Gastrocnemius medialis (tissue), 4 donors: ENCODE results near the gene PDE6G. TPM values are rescaled to one million over a fixed set of nuclear protein-coding genes. Genes with fewer than 3 reads are reported as not detected.

Source experiments
- ATAC-seq, 2 donors: fragments of 150-250 bp; one replicate each; pipeline ENCODE4 v1.9.1; 2016
- DNase-seq, 2 donors: peaks; one replicate each; pipeline ENCODE4 v3.0.0-alpha.2; 2019
- H3K27ac ChIP-seq, 4 donors: fragments of 200-600 bp; sonication (generic); 1 replicate in 1 of 4; 2 replicates in 3 of 4; pipeline ENCODE4 v1.5.1; 2016 to 2018; ENCODE audit warnings: mild to moderate bottlenecking in 2 of 4, moderate library complexity in 1 of 4
- H3K27me3 ChIP-seq, 3 donors: fragments of 200-600 bp; sonication (generic) in 2 of 3; 1 replicate in 1 of 3; 2 replicates in 2 of 3; pipeline versions ENCODE4 v1.5.1 to v1.6.0; 2016 to 2019; ENCODE audit warnings: mild to moderate bottlenecking in 1 of 3, moderate library complexity in 1 of 3
- H3K36me3 ChIP-seq, 2 donors: fragments of 200-600 bp; sonication (generic) in 1 of 2; one replicate each; pipeline ENCODE4 v1.5.1; 2017 to 2018
- H3K4me1 ChIP-seq, 2 donors: fragments of 200-600 bp; sonication (generic) in 1 of 2; one replicate each; pipeline ENCODE4 v1.5.1; 2016 to 2017; ENCODE audit warnings: mild to moderate bottlenecking in 2 of 2
- H3K4me3 ChIP-seq, 4 donors: fragments of 200-600 bp; sonication (generic) in 3 of 4; 1 replicate in 1 of 4; 2 replicates in 3 of 4; pipeline ENCODE4 v1.5.1; 2016 to 2019; ENCODE audit warnings: mild to moderate bottlenecking in 2 of 4
- H3K9me3 ChIP-seq, 3 donors: fragments of 200-600 bp; sonication (generic) in 2 of 3; 1 replicate in 1 of 3; 2 replicates in 2 of 3; pipeline ENCODE4 v1.5.1; 2016 to 2019
- POLR2A ChIP-seq, 2 donors: fragments of 450-650 bp; IDR thresholded peaks; one replicate each; pipeline ENCODE4 v1.6.1; 2017; ENCODE audit warnings: antibody characterized with exemption in 2 of 2, mild to moderate bottlenecking in 2 of 2, moderate library complexity in 2 of 2
- in situ Hi-C, 4 donors: fragments of 200-750 bp; cut with MboI; loops; one replicate each; pipeline versions ENCODE4 v1.15.0 to v1.8.0; 2017; ENCODE audit warnings: low sequenced_read_pairs in 4 of 4
- intact Hi-C: fragments of 100-400 bp; cut with DNase I; formaldehyde crosslinking; loops from one replicate; pipeline ENCODE4 v1.15.1; 2023; ENCODE audit warnings: low total_unique reads
- total RNA-seq, 4 donors: library from RNA; depleted of rRNA; stranded (reverse); fragments of >200 nt; gene quantifications; one replicate each; pipeline versions ENCODE4 v1.1.0 to v1.2.3, GENCODE V29; 2016
- TF ChIP-seq, protein P1 (sequence below), 5 experiments: fragments of 450-650 bp in 3 of 5; fragments of 200-600 bp in 2 of 5; sonication (generic) in 2 of 5; IDR thresholded peaks in 4 of 5; conservative IDR thresholded peaks in 1 of 5; 1 replicate in 4 of 5; 2 replicates in 1 of 5; pipeline ENCODE4 v1.5.1; 2016 to 2019; ENCODE audit warnings: antibody characterized with exemption in 5 of 5, mild to moderate bottlenecking in 3 of 5, moderate library complexity in 3 of 5

The PDE6G gene
- total RNA-seq, 4 donors from 2014 or later, result not detected

DNA sequence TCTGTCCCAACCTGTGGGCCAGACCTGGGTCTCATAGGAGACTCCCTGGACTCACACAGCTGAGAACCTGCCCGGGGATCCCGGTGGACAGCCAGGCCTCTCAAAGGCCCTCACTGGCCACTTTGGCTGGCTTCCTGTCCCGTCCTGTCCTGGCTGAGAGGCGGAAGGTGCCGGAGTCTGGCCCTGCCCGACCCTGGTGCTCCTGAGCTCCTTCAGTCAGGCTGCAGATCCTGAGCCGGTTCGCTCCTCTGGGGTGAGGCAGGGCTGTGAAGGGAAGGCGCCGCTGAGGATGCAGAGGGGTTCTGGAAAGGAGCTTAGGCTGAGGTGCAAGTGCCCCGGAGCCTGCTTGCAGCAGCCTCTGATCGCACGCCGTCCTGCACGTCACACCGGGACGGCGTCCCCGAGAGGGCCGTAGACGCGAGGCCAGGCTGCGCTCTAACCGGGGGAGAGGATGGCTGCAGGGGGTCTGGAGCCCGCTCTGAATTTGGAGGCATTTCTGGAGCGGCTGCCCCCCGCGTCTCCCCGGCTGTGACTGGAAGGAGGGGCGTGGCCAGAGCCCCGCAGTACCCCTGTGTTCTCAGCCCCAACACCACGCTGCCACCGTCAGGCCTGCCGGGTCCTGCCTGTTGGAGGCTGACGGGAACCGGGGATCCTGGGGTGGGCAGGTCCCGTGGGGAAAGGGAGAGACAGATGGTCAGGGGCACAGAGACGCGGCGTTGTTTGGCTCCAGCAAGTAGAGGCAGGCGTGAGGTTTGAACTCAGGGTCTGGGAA, 31.6 kb upstream of the PDE6G start:
- Histone ChIP-seq H3K27me3 (no peaks in the 10 kb centered on the region), H3K4me3 (no peak overlapping the region), H3K4me1 (peaks cover 14 to 19% of the 10 kb centered on the region in 2 donors), H3K27ac (no peak overlapping the region), H3K9me3 (no peaks in the 10 kb centered on the region), H3K36me3 (peaks cover 0 to 74% of the 10 kb centered on the region in 2 donors)
- DNase-seq (no peak), ATAC-seq (no peak)
- TF ChIP-seq, protein P1, sequence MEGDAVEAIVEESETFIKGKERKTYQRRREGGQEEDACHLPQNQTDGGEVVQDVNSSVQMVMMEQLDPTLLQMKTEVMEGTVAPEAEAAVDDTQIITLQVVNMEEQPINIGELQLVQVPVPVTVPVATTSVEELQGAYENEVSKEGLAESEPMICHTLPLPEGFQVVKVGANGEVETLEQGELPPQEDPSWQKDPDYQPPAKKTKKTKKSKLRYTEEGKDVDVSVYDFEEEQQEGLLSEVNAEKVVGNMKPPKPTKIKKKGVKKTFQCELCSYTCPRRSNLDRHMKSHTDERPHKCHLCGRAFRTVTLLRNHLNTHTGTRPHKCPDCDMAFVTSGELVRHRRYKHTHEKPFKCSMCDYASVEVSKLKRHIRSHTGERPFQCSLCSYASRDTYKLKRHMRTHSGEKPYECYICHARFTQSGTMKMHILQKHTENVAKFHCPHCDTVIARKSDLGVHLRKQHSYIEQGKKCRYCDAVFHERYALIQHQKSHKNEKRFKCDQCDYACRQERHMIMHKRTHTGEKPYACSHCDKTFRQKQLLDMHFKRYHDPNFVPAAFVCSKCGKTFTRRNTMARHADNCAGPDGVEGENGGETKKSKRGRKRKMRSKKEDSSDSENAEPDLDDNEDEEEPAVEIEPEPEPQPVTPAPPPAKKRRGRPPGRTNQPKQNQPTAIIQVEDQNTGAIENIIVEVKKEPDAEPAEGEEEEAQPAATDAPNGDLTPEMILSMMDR (IDR thresholded peaks at IDR 0.05 in 4 of 5, conservative IDR thresholded peaks at IDR 0.05 in 1 of 5), result no peak
- intact Hi-C loops (no loop called here), in situ Hi-C loops (no loop called here)

DNA sequence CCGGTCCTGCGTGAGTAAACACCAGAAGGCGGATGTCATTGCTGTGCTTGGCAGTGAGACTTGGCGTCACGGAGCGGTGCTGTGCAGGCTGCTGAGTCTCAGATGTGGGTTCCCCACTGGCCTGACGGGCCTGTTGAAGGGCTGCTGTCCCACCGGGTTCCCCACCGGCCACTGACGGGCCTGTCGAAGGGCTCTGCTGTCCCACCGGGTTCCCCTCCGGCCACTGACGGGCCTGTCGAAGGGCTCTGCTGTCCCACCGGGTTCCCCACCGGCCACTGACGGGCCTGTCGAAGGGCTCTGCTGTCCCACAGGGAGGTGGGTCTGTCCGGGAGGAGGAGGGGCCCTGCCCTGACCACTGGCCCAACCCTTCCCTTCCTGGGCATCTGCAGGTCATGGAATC, 30.3 kb upstream of the PDE6G start:
- ATAC-seq (no peak), DNase-seq (no peak)
- intact Hi-C loops, result no loop called here
- H3K4me3 ChIP-seq, result no peak overlapping the region
- H3K27me3 ChIP-seq, result no peaks in the 10 kb centered on the region
- H3K36me3 ChIP-seq, result peaks cover 0 to 60% of the 10 kb centered on the region in 2 donors
- H3K27ac ChIP-seq, result no peak overlapping the region
- no peak for TF ChIP-seq POLR2A (IDR thresholded peaks at IDR 0.05)
- TF ChIP-seq, protein P1 (IDR thresholded peaks at IDR 0.05 in 4 of 5, conservative IDR thresholded peaks at IDR 0.05 in 1 of 5), result no peak
- peaks cover 23 to 27% of the 10 kb centered on the region in 2 donors for H3K4me1 ChIP-seq
- no peaks in the 10 kb centered on the region for H3K9me3 ChIP-seq
- in situ Hi-C loops, result no loop called here

DNA sequence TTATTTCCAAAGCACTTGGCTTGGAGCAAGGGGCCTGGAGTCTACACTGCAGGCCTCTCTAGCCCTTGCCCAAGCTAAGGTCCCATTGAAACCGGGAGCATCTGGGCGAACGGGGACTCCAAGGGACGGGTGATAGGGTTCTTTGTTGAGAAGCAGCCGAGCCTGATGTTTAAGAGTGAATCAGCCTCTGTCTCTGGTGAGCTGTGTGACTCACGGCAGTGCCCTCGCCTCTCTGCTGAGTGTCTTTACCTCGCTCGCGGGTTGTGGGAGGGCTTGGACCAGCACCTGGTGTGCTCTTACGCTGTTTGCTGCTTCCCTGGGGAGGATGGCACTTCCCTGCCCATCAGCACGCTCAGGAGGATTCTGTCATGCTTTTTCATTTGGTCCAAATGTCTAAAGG, 28.8 kb upstream of the PDE6G start:
- intact Hi-C loops (no loop called here), in situ Hi-C loops (no loop called here)
- Histone ChIP-seq H3K9me3 (no peaks in the 10 kb centered on the region), H3K4me1 (peaks cover 23 to 27% of the 10 kb centered on the region in 2 donors), H3K27ac (peak overlapping the region in 1 of 4 donors; percentile 86), H3K36me3 (peaks cover 0 to 45% of the 10 kb centered on the region in 2 donors), H3K27me3 (no peaks in the 10 kb centered on the region), H3K4me3 (peak overlapping the region; percentile 90 to 99 (median 97))
- DNase-seq (no peak), ATAC-seq (no peak)
- TF ChIP-seq POLR2A (IDR thresholded peaks at IDR 0.05), result no peak
- TF ChIP-seq, protein P1 (IDR thresholded peaks at IDR 0.05 in 4 of 5, conservative IDR thresholded peaks at IDR 0.05 in 1 of 5), result no peak

DNA sequence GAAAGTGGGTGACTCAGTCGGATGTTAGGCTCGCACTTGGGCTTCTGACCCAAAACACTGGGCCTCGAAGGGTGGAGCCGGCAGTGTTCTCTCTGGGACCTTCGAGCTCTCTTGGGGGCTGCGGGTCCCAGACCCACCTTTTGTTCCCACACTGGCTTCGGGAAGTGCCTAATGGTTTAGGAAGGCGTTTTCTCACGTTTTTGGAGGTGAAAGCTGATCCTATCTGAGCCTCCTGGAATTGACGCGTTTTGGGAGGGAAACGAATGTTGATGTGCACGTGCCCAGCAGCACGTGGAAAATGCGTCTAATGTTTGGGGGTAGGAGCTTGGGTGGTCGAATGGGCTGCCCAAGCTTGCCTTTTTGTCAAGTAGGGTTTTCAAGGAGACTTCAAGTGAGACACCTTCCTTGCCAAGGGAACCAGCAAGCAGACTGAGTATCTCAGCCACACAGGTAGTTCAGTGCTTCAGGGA, 28.1 kb upstream of the PDE6G start:
- TF ChIP-seq, protein P1 (IDR thresholded peaks at IDR 0.05 in 4 of 5, conservative IDR thresholded peaks at IDR 0.05 in 1 of 5), result no peak
- TF ChIP-seq POLR2A (IDR thresholded peaks at IDR 0.05), result no peak
- ATAC-seq (no peak), DNase-seq (no peak)
- H3K36me3 ChIP-seq, result peaks cover 0 to 39% of the 10 kb centered on the region in 2 donors
- in situ Hi-C loops, result no loop called here
- no peaks in the 10 kb centered on the region for H3K9me3 ChIP-seq
- intact Hi-C loops, result no loop called here
- H3K4me1 ChIP-seq, result peaks cover 23 to 27% of the 10 kb centered on the region in 2 donors
- peak overlapping the region; percentile 73 to 91 (median 82) for H3K27ac ChIP-seq
- peak overlapping the region; percentile 90 to 99 (median 97) for H3K4me3 ChIP-seq
- no peaks in the 10 kb centered on the region for H3K27me3 ChIP-seq
